PC-3 (cell line): ENCODE data around the gene TRAK1. TPM values are rescaled to one million over a fixed set of nuclear protein-coding genes. Genes with fewer than 3 reads are reported as not detected.
A peak's percentile ranks its signal among the peaks of the same experiment; 100 is the strongest.

Experiments used
- ATAC-seq: fragments of 200-7000 bp; cut with Tn5 transposase; 2 replicates; pipeline ENCODE4 v1.9.1; 2020; ENCODE audit warnings: mild to moderate bottlenecking, moderate library complexity
- BruUV-seq: library from RNA; stranded (reverse); fragments of 400-500 nt; replicated peaks from 2 replicates; lab custom pipeline; 2021; lab: Mats Ljungman, UMichigan
- CTCF ChIA-PET: fragments of 300-600 bp; sonication (Branson Sonifier 250); formaldehyde crosslinking; loops from one replicate; lab custom pipeline; 2022; ENCODE audit warnings: antibody characterized with exemption; lab: Charles Lee
- POLR2A ChIA-PET: fragments of 300-600 bp; sonication (Branson Sonifier 250); formaldehyde crosslinking; loops from one replicate; lab custom pipeline; 2022; ENCODE audit warnings: antibody characterized with exemption; ENCODE audit not compliant: unreplicated experiment; lab: Charles Lee
- DNase-seq: peaks from one replicate; pipeline ENCODE4 v3.0.0-alpha.2; 2015
- H2AFZ ChIP-seq: fragments of 300-600 bp; sonication (generic); 2 replicates; pipeline ENCODE4 v1.6.0; 2016; ENCODE audit warnings: antibody characterized with exemption, low read length
- H3F3A ChIP-seq: fragments of 300-600 bp; sonication (generic); one replicate; pipeline ENCODE4 v1.6.0; 2017; ENCODE audit warnings: antibody characterized with exemption, low read length, control low read depth, mild to moderate bottlenecking; ENCODE audit not compliant: unreplicated experiment
- H3K27ac ChIP-seq: fragments of 300-600 bp; sonication (generic); 2 replicates; pipeline ENCODE4 v1.5.1; 2016; ENCODE audit warnings: mild to moderate bottlenecking, low read length
- H3K27me3 ChIP-seq: fragments of 300-600 bp; sonication (generic); 2 replicates; pipeline ENCODE4 v1.6.1; 2016; ENCODE audit warnings: low read length, mixed read lengths
- H3K36me3 ChIP-seq: fragments of 300-600 bp; sonication (generic); 2 replicates; pipeline ENCODE4 v1.6.1; 2016; ENCODE audit warnings: low read depth, mixed run types, low read length, mixed read lengths
- H3K4me1 ChIP-seq: fragments of 300-600 bp; sonication (generic); 2 replicates; pipeline ENCODE4 v1.5.1; 2016; ENCODE audit warnings: low read length; ENCODE audit not compliant: insufficient read depth
- H3K4me2 ChIP-seq: fragments of 300-600 bp; sonication (generic); 2 replicates; pipeline ENCODE4 v1.6.0; 2016; ENCODE audit warnings: low read length
- H3K4me3 ChIP-seq: fragments of 300-600 bp; sonication (generic); 2 replicates; pipeline ENCODE4 v1.5.1; 2016; ENCODE audit warnings: mild to moderate bottlenecking, low read length, mixed read lengths
- H3K79me2 ChIP-seq: fragments of 300-600 bp; sonication (generic); 2 replicates; pipeline ENCODE4 v1.6.1; 2017; ENCODE audit warnings: low read length, mixed read lengths
- H3K9ac ChIP-seq: fragments of 300-600 bp; sonication (generic); 2 replicates; pipeline ENCODE4 v1.6.0; 2016; ENCODE audit warnings: mild to moderate bottlenecking, low read length
- H3K9me2 ChIP-seq: fragments of 300-600 bp; sonication (generic); replicated peaks from 2 replicates; pipeline ENCODE4 v1.6.1; 2016; ENCODE audit warnings: mixed run types, low read length, mixed read lengths
- H3K9me3 ChIP-seq: fragments of 300-600 bp; sonication (generic); 2 replicates; pipeline ENCODE4 v1.6.1; 2016; ENCODE audit warnings: low read length, mixed read lengths
- H4K20me1 ChIP-seq: fragments of 300-600 bp; sonication (generic); 2 replicates; pipeline ENCODE4 v1.6.1; 2016; ENCODE audit warnings: low read length, mixed read lengths
- CTCF ChIP-seq: fragments of 300-600 bp; sonication (generic); conservative IDR thresholded peaks from 2 replicates; pipeline ENCODE4 v1.5.1; 2017; ENCODE audit warnings: antibody characterized with exemption, low read depth, mild to moderate bottlenecking, low read length
- EZH2 ChIP-seq: fragments of 300-600 bp; sonication (generic); IDR thresholded peaks from one replicate; pipeline ENCODE4 v1.6.1; 2017; ENCODE audit warnings: antibody characterized with exemption, mild to moderate bottlenecking, low read length; ENCODE audit not compliant: unreplicated experiment
- EZH2phosphoT487 ChIP-seq: fragments of 300-600 bp; sonication (generic); IDR thresholded peaks from 2 replicates; pipeline ENCODE4 v1.6.1; 2018; ENCODE audit warnings: mild to moderate bottlenecking, antibody characterized with exemption, low read length, borderline replicate concordance
- intact Hi-C: fragments of 100-400 bp; cut with micrococcal nuclease; formaldehyde crosslinking; loops from 2 replicates; pipeline ENCODE4 v1.9.0; 2023
- total RNA-seq: library from RNA; depleted of rRNA; stranded (reverse); fragments of >200 nt; gene quantifications from 2 replicates; pipeline ENCODE4 v1.2.3, GENCODE V29; 2014

The TRAK1 gene
- total RNA-seq, 1 experiment from 2014 or later: 23.4 TPM

- no peaks in the 10 kb centered on the region for H3K79me2 ChIP-seq
- 0 out of 2 replicates have a peak overlapping the region, but pooled peaks have one; percentile 22 for H3K4me2 ChIP-seq
- no peak for TF ChIP-seq CTCF
- no peak for TF ChIP-seq EZH2phosphoT487
- no peak for TF ChIP-seq EZH2
- H2AFZ ChIP-seq: no peak overlapping the region
- H3K27me3 ChIP-seq: no peaks in the 10 kb centered on the region
- ChIA-PET POLR2A (no interaction called here), CTCF (no interaction called here)
- no peaks in the 10 kb centered on the region for H3K36me3 ChIP-seq
- intact Hi-C loops: no loop called here
- peak overlapping the region; percentile 52 for H3K27ac ChIP-seq
- H3K4me1 ChIP-seq: peaks cover 66% of the 10 kb centered on the region
- no peak overlapping the region for H3K4me3 ChIP-seq
- ATAC-seq (no peak), DNase-seq (peak; percentile 40)
- no peaks in the 10 kb centered on the region for H3K9me2 ChIP-seq
- no peaks in the 10 kb centered on the region for H4K20me1 ChIP-seq
- peaks cover 5% of the 10 kb centered on the region for H3F3A ChIP-seq
- no TSS peak for BruUV-seq
- H3K9ac ChIP-seq: 0 out of 2 replicates have a peak overlapping the region, but pooled peaks have one; percentile 13
- H3K9me3 ChIP-seq: no peaks in the 10 kb centered on the region
These were observed 89.7 kb downstream of the TRAK1 start for GRCh38 chr3:42180901-42181300.

GRCh38 chr3:42182555-42182954, 91.4 kb downstream of the TRAK1 start:
- intact Hi-C loops: no loop called here
- CTCF ChIA-PET: interaction anchor here (1.0 kb wide), 1 partner anchor 13 kb away, joined by 4 read pairs; no protein-coding TSS in a partner anchor
- Histone ChIP-seq H3K27ac (no peak overlapping the region), H2AFZ (no peak overlapping the region), H3K36me3 (no peaks in the 10 kb centered on the region), H3K4me1 (peaks cover 50% of the 10 kb centered on the region), H3K27me3 (no peaks in the 10 kb centered on the region), H3K9me3 (no peaks in the 10 kb centered on the region), H3F3A (peaks cover 5% of the 10 kb centered on the region), H3K9me2 (no peaks in the 10 kb centered on the region), H4K20me1 (no peaks in the 10 kb centered on the region), H3K4me2 (no peak overlapping the region), H3K9ac (no peak overlapping the region), H3K4me3 (no peak overlapping the region), H3K79me2 (no peaks in the 10 kb centered on the region)
- DNase-seq (no peak), ATAC-seq (no peak)
- BruUV-seq: no TSS peak
- TF ChIP-seq EZH2phosphoT487 (no peak), CTCF (no peak), EZH2 (no peak)
- POLR2A ChIA-PET: no interaction called here

GRCh38 chr3:42183991-42184632, 93.0 kb downstream of the TRAK1 start:
- ATAC-seq (0 out of 2 replicates have a peak, but pooled peaks have one; percentile 1), DNase-seq (peak; percentile 11)
- no peaks in the 10 kb centered on the region for H3K9me2 ChIP-seq
- H4K20me1 ChIP-seq: no peaks in the 10 kb centered on the region
- H3F3A ChIP-seq: peaks cover 1% of the 10 kb centered on the region
- peak overlapping the region; percentile 38; the same call in 1 of the 2 replicates for H3K4me2 ChIP-seq
- ChIA-PET CTCF (interaction anchor here (0.6 to 2.5 kb wide), 4 partner anchors 26 to 67 kb away, joined by 4 to 12 read pairs (median 5); no protein-coding TSS in a partner anchor), POLR2A (interaction anchor here (0.6 kb wide), 1 partner anchor 153 kb away, joined by 3 read pairs; no protein-coding TSS in a partner anchor)
- BruUV-seq: no TSS peak
- H3K79me2 ChIP-seq: no peaks in the 10 kb centered on the region
- H3K9ac ChIP-seq: no peak overlapping the region
- peak overlapping the region; percentile 73 for H3K27ac ChIP-seq
- H3K36me3 ChIP-seq: no peaks in the 10 kb centered on the region
- intact Hi-C loops: no loop called here
- no peak overlapping the region for H3K4me3 ChIP-seq
- peaks cover 41% of the 10 kb centered on the region for H3K4me1 ChIP-seq
- no peaks in the 10 kb centered on the region for H3K27me3 ChIP-seq
- TF ChIP-seq EZH2 (no peak), EZH2phosphoT487 (no peak), CTCF (no peak)
- no peak overlapping the region for H2AFZ ChIP-seq
- no peaks in the 10 kb centered on the region for H3K9me3 ChIP-seq
